HG03139 (cell line): ENCODE data around the gene GALNT1.
"Not testable (repeated sequence)": the region's sequence is repeated elsewhere in the genome, so short reads cannot be mapped to it uniquely, and the experiment has no call there.

Source experiments
- ATAC-seq: cut with Tn5 transposase; IDR thresholded peaks from one replicate; pipeline ENCODE4 v1.9.1; 2021; ENCODE audit not compliant: unreplicated experiment

GALNT1 gene

GRCh38 chr18:35581546-35581897 is at the start of gene GALNT1:
Gene GALNT1 (plus strand): TSS chr18:35581740. CDS start chr18:35654663, 72,923 bp downstream.
- no peak for ATAC-seq

DNA sequence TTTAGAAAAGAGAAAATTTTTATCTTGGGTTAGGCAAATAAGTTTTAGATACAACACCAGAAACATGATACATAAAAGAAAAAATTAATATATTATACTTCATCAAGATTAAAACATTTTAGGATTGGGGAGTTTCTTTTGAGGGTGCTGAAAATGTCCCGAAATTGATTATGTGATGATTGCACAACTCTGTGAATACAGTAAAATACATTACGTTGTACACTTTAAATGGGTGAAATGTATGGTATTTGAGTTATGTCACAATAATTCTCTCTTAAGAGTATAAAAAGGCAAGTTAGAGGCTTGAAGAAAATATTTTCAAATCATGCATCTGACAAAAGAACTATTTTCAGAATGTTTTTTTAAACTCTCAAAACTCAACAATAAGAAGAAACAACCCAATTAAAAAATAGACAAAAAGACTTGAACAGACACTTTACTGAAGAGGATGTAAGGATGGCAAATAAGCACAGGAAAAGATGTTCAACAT is 47.6 kb upstream of the GALNT1 start:
- no peak for ATAC-seq

DNA sequence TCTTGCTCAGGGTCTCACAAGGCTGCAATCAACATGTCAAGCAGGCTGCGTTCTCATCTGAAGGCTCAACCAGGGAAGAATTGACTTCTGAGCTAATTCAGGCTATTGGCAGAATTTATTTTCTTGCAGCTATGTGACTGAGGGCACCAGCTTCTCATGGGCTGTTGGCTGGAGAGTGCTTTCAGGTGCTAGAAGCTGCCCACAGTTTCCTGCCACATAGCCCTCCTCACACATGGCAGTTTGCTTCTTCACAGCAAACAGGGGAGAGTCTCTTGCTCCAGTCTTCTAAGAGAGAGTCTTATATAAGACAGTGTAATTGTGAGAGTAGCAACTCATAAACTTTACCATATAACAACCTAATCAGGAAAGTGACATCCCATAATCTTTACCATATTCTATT is 46.2 kb upstream of the GALNT1 start:
- ATAC-seq = no peak

DNA sequence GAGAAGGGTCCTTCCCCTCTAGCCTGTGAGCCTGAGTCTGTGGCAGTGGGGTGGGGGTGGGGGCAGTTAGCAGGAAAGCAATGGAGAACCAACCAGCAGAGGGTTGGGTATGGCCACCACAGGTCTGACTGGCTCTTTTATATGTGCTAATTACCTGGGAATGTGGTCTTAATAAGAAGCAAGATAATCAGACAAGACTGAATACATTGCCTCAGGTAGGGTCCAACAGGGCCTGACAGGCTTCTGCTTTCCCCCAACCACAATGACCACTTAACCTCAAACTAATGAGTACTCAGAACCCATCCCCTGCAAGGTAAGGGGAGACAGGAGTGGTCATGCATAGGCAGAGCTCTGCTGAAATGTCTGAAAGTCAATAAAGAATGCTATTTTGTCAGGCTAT is 39.2 kb upstream of the GALNT1 start:
- ATAC-seq = no peak

GRCh38 chr18:35547008-35547605 is 34.4 kb upstream of the GALNT1 start:
- no peak for ATAC-seq

GRCh38 chr18:35549564-35549963 is 32.0 kb upstream of the GALNT1 start:
- no peak for ATAC-seq

- ATAC-seq = no peak
Measured at GRCh38 chr18:35553300-35553699, 28.2 kb upstream of the GALNT1 start.

- ATAC-seq = not testable (repeated sequence)
Measured at GRCh38 chr18:35555538-35555937, 26.0 kb upstream of the GALNT1 start.

DNA sequence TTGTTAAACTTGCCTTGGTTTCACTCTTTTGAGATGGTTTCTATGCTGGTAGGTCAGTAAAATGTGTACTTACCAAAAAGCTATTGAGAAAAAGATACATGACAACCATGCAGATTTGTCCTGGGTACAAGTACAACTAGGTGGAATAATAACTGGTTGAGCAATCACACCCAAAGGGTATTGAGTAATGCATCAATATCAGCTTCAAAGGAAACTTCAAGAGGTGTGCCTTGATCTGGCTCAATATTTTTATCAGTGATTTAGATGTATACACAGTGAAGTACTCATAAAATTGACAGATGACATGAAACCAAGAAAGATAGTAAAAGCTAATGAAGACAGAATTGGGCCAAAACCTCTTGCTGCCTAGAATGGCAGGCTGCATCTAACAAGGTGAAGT is 21.7 kb upstream of the GALNT1 start:
- ATAC-seq = no peak

DNA sequence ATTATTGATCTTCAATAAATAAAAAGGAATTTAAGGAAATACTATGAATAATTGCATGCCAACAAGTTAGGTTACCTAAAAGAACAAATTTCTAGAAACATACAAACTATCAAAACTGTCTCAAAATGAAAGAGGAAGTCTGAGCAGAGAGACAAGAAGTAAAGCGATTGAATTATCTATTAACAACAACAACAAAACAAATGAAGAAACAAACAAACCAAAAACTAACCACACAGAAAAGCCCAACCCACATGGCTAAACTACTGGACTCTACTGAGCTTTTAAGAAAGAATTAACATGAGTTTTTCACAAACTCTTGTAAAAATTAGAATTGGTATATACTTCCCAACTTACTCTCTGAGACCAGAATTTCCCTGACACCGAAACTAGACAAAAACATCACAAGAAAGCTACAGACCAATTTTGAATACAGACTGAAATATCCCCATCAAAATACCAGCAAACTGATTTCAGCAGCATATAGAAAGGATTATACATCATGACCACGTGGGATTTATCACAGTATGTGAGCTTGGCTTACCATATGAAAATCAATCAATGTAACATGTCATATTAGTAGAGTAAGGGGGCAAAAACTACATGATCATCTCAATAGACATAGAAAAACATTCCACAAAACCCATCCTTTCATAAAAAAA is 16.6 kb upstream of the GALNT1 start:
- ATAC-seq = peak; percentile 87

DNA sequence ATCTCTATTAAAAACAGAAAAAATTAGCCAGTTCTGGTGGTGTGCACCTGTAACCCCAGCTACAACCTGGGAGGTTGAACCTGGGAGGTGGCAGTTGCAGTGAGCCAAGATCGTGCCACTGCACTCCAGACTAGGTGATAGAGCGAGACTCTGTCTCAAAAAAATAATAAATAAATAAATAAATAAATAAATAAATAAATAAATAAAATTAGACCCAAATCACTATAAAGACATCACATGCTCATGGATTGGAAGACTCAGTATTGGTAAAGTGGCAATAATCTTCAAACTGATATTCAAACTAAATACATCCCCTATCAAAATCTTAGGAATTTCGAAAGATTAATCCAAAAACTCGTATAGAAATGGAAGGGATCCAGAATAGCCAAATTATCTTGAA is 15.5 kb upstream of the GALNT1 start:
- ATAC-seq = no peak

- no peak for ATAC-seq
Measured at GRCh38 chr18:35570182-35570581, 11.4 kb upstream of the GALNT1 start.

DNA sequence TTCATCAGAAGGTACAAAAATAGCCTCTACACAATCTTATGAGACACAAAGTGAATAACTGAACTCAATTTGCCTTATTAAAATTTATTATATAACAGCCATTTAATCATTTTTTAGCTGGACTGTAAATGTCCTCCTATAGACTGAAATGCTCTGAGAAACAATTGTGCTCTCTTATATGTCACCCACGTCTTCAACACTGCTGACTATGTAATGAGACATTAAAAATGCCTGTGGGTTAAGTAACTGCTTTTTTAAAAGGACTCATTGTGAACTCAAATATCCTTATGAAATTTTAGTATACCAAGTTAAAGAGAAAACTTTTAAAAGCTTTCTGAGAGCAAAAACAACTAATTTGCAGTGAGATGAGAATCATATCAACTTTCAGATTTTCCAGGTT is 10.4 kb upstream of the GALNT1 start:
- no peak for ATAC-seq

DNA sequence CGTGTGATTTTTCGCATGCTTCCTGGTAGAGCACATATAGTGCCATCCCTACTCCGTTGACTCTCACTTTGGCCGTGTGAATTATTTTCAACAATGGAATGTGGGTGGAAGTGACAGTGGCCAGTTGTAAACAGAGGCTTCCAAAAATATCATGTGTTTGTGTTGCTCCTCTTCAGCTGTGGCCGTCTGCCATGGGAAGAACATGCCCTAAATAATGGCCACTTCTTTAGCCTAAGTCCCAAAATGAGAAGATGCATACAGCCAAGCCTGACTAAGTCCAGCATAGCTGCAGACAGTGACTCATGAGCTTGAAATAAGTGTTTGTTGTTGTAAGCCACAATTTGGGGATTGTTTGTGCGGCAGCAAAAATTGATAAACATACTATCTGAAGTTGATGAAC is 8.9 kb upstream of the GALNT1 start:
- no peak for ATAC-seq

- ATAC-seq = no peak
Measured at GRCh38 chr18:35573531-35573930, 8.0 kb upstream of the GALNT1 start.

DNA sequence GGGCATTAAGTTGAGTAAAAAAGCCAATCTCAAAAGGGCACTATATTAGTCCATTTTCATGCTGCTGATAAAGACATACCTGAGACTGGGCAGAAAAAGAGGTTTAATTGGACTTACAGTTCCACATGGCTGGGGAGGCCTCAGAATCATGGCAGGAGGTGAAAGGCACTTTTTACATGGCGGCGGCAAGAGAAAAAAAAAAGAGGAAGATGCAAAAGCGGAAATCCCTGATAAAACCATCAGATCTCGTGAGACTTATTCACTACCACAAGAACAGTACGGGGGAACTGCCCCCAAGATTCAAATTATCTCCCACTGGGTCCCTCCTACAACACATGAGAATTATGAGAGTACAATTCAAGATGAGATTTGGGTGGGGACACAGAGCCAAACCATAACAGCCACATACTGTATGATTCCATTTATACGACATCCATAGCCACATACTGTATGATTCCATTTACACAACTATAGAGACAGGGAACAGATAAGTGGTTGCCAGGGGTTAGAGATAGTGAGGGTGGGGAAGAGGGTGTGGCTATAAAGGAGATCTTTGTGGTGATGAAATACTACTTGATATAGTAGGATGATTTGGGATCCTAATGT is 5.2 kb upstream of the GALNT1 start:
- not testable (repeated sequence) for ATAC-seq

DNA sequence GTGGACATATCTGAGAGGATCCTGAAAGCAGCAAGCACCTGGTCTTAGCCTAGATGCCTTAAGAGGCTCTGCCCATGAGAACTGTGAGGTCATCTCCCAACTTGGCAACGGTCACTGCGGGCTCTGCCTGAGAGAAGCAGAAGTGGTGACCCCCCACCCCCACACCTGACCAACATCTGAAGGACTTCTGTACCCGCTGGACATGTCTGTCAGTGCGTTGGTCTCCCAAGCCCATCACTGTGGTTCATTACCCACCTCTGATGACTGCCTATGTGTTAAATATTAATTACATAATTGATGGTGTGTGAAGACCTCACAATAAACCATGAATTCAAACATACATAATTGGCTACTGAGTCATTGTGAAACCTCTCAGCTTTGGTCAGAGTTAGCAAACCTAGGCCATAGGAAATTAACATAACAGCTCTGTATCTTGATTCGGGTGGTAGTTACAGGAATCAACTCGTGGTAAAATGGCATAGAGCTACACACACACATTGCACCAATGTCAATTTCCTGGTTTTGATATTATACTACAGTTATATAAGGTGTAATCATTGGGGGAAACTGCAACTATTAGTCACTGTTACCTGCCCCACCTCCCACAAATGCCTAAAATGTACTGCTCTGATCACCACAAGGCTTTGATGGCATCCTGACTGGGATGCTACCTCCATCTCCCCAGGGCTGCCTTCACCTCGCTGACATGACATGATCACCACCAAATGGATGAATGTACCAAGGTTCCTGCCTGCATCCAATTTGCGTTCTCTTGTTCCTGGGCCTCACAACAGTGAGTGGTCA is 4.3 kb upstream of the GALNT1 start:
- ATAC-seq = peak; percentile 55

DNA sequence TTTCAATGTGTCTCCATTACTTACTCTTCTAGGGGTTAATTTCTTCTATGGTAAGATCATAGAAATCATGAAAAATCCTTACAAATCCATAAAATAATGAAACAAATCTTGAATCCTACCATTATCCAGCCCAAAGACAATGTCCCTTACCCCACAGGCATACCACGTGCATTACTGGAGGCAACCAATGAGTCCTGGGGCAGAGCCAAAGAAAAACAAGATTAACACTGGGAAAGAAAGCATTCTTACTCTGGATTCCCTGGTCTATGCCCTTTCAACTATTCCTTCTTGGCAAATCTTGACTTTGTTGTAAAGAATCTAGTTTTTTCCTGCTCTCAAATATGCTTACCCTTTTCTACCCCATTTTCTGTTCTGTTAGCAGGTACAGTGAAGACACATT is 3.1 kb upstream of the GALNT1 start:
- no peak for ATAC-seq

GRCh38 chr18:35578936-35579335 is 2.6 kb upstream of the GALNT1 start:
- ATAC-seq = no peak

DNA sequence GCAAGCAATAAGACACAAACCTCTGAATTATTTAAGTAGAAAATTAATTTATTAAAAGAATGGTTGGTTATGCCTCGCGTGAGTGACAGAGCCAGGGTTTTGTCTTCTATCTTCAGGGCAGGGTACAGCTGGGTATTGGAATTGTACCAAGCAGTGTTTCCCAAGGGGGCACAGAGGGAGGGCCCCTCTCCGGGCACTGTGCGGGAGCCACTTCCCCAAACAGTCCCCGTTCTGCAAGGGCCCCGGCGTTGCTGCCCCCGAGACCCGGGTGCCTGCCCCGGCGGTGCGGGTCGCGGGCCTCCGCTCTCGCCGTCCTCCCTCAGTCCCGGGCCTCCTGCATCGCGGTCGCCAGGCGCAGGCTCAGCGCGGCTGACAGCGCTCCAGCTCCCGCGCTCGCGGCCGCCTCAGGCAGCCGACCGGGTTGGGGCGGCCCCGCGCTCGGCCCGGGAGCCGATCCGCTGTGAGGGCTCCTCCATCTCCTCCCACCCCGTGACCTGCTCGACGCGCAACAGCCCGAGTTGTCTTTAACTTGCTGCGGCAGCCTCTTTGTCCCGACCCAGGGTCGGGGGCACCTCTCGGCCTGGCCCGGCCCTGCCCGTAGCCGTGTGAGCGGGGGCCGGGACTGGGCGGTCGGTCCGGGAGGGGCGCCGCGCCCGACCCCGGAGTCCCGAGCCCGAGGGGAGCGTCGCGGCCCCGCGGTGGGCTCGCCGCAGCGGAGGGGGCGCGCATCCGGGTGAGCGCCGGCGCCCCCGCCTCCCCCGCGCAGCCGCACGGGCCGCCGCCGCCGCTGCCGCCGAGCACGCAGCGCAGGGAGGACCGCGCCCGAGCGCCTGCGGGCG is 620 bp upstream of the GALNT1 start:
- peak; percentile 36 for ATAC-seq
